Right lobe of liver (tissue), 4 donors: ENCODE measurements around the gene ADAMTS16.

Experiments used
- CTCF ChIP-seq, 4 donors: fragments of 200-600 bp in 3 of 4; fragments of 450-650 bp in 1 of 4; IDR thresholded peaks; one replicate each; pipeline versions ENCODE4 v1.5.1 to v1.8.0; 2016 to 2022; ENCODE audit warnings: antibody characterized with exemption in 4 of 4, mild to moderate bottlenecking in 2 of 4
- POLR2A ChIP-seq: fragments of 450-650 bp; IDR thresholded peaks from one replicate; pipeline ENCODE4 v1.6.1; 2017; ENCODE audit warnings: antibody characterized with exemption, mild to moderate bottlenecking
- donor health status: DM: no; HTN: no; CAD: no.
- donor health status: DM: no; HTN: no; CAD: no.
- donor health status: DM: no; HTN: yes; CAD: no.

- TF ChIP-seq CTCF (IDR thresholded peaks at IDR 0.05) (no peak), POLR2A (no peak)
Measured at GRCh38 chr5:5189051-5189430, 48.9 kb downstream of the ADAMTS16 start.
